DMS 273 treated with DMSO at 0.1 percent for 48 hours (cell line): ENCODE data around the gene LUZP2.

Source experiments
- DNase-seq: peaks from one replicate; lab custom pipeline; 2025; lab: John Stamatoyannopoulos, UW

The LUZP2 gene

GRCh38 chr11:24716403-24716802, 219.6 kb downstream of the LUZP2 start:
- no peak for DNase-seq

GRCh38 chr11:24723231-24723630, 226.4 kb downstream of the LUZP2 start:
- no peak for DNase-seq

DNA sequence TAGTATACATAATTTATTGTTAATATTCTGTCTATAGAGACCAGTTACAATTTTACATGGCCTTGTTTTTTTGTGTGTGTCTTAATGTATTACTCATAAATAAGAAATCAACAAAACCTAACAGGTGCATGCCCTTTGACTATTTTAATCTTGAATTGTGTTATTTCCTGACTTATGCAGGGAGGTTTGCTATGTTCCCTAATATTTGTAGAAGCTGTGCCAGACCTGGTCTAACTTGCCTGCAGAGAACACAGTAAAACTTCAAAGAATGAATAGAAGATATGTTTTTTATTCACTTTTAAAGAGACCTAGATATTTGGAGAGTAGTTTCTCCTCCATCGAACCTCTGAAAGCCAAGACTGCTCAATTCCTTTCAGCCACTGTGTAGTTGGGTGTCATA, 234.7 kb downstream of the LUZP2 start:
- DNase-seq, result no peak

GRCh38 chr11:24734742-24735237, 237.9 kb downstream of the LUZP2 start:
- no peak for DNase-seq

DNA sequence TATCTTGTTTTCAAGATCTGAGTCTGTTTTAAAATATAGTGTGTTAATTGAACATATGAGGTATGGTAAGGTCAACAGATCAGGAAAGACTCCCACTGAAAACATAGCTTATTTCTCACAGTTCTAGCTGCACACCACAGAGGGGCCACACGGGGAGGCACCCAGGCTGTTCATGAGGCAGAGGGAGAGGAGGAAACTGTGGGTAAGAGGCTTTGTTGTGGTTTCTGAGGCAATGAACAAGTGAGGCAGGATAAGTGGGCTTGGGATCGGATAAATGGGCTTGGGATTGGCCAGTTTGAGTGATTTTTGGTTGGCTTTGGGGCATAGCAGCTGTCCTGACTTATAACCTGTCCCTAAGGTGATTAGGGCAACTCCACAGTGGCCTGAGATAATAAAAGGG, 242.1 kb downstream of the LUZP2 start:
- DNase-seq, result no peak

DNA sequence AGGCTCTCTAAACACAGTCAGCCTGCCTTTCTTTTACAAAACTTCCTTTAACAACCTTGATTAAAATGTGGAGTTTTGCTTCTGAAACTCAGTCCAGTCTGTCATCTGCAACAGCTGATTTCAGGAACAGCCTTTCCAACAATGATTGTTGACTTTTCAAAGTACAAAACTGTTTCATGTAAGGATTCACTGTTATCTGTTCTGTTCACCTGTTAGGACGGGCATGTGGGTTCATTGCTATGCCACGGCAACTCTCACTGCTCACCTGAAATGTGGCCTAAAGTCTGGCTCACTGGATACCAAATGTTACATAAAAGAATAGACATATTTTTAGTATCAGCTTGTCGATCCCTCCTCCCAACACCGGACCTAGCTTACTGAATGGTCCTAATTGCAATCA, 242.8 kb downstream of the LUZP2 start:
- no peak for DNase-seq

GRCh38 chr11:24747275-24748251, 250.7 kb downstream of the LUZP2 start:
- DNase-seq, result no peak

GRCh38 chr11:24748261-24748660, 251.4 kb downstream of the LUZP2 start:
- DNase-seq, result no peak

DNA sequence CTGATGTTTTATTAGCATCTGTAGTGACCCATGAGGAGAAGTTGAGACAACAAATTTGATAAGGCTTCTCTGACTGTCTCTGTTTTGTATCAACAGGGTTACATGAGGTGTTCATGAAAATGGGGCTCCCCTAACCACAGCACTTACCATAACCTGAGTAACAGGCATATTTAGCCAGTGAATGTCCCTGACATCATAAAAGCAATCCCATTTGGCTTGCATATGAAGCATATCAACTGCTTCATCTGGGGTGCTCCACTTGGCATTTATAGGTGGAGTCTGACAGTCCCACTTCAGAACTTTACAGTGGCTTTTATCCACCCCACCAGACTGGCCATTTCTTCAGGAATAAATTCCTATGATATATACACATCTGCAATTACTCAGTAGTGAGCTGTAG, 257.6 kb downstream of the LUZP2 start:
- DNase-seq, result no peak

DNA sequence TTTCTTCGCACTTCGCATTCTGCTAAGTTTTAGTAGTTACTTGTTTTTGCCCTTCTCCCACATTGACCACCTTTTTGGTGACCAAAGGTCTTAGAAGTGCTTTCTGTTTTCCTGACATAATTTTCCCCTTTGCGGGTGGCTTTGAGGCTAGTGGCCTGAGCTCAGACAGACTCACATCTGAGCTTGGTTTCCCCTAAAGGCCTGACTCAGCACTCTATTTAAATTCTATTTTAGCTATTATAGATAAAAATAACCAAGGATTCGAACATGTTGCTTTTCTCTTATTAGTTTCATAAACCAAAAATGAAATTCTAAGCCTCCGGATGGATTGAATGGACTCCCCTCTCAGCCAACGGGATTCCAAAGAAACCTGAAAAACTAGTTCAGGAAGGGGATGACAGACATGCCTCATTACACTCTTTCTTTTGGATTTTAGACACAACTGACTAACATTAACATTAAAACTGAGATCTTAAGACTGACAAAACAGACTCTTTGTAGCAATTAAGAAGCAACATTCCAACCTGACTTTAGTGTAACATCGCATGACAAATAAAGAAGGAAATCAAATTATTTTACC, 258.5 kb downstream of the LUZP2 start:
- DNase-seq, result no peak

- DNase-seq, result no peak
Observed at GRCh38 chr11:24759742-24760141, 262.9 kb downstream of the LUZP2 start.

DNA sequence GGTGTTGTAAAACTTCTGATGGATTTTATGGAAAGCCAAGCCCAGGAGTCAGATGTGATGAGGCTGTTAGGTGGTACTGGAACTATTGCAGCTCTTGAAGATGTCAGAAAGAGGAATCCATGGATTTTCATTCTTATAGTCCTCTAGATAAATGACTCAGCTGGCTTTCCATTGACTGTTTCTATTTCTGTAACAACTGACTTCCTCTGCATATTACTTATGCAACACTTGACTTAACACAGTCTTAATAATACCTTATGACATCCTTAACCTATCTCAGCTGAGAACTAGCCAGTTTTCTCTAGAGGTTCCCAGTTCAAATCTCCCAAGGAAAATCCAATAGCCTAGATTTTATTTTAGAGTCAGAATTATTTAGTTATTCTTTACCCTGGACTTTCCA, 263.8 kb downstream of the LUZP2 start:
- no peak for DNase-seq

DNA sequence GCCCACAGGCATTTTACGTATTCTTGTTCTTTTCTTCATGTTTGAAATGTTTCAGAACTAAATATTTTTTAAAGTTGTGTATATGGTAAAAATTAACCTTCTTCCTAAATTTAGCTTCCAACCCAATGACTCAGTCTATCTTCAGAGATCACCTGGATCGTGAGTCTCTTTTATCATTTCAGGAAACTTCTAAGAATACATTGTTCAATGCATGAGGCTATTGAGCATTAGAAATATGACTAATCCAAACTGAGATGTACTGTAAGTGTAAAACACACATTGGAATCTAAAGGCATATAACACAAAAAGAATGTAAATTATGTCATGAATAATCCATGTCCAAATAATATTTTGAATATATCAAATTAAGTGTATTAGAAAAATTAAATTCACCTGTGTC, 265.2 kb downstream of the LUZP2 start:
- no peak for DNase-seq

DNA sequence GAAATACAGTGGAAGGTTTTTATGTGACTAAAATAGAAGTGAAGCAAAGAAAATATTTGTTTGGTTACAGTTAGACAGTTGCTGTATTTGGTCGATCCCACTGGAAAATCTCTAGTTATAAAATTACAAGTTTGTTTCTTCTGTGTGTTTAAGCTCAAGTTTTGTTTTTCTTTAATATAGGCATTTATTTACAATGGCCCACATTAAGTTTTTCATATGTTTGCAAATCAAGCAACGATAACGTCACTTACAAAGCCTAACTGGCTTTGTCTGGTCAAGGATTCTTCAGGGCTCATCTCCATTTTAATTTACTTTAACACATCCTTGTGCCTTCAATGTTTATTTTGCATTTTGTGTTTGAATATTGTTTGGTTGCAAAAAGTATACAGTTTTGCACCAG, 270.6 kb downstream of the LUZP2 start:
- DNase-seq, result no peak

DNA sequence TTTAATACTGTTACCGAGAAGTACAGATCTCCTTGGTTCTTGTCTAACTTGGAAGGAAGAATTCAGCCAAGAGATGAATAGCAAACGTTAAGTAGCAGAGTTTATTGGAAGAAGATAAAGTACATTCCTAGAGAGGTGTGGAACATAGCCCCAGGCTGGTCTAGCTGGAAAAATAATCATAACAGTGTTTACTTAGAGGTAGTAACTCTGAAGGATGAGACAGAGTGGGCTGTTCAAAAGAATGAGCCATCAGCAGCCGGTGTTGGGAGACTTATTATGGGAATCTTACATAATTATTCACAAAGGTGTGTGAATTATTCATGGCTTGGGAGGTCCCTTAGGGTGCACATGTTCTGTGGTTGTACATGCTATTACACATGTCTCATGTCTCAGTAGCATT, 276.5 kb downstream of the LUZP2 start:
- no peak for DNase-seq

- no peak for DNase-seq
Observed at GRCh38 chr11:24779791-24780190, 282.9 kb downstream of the LUZP2 start.

DNA sequence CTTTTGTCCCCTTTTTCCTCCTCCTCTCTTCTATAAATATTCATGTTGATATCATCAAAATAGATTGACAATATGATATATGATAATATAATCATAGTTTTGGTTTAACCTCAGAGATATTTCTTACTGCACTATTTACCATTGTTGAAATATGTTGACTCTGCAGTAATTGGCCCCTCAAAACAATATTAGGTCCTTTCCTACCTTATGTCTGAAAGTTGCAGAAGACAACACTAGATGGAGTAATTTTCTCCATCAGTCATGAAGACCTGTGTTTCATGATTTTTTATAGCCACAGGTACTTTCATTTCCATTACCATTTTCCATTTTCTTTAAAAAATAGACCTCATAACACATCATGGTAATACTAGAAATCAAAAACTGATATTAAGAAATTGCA, 284.4 kb downstream of the LUZP2 start:
- DNase-seq, result no peak

GRCh38 chr11:24793479-24793878, 296.6 kb downstream of the LUZP2 start:
- no peak for DNase-seq

DNA sequence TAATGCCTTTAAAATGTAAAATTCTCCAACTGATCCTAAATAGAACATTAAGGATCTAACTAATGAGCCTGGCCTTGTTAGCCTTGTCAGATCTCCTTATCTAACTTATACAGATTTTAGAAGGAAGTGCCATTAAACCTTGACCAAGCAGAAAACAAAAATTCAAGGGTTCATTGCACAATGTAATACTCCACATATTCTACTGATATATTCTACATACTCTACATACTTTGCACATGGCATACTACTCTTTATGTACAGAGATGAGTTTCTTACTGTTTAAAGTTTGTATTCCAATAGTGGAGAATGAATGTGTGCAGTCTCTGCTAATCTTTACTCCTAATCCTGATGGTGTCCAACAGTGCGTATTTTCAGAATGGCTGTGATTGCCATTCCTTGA, 297.2 kb downstream of the LUZP2 start:
- no peak for DNase-seq

DNA sequence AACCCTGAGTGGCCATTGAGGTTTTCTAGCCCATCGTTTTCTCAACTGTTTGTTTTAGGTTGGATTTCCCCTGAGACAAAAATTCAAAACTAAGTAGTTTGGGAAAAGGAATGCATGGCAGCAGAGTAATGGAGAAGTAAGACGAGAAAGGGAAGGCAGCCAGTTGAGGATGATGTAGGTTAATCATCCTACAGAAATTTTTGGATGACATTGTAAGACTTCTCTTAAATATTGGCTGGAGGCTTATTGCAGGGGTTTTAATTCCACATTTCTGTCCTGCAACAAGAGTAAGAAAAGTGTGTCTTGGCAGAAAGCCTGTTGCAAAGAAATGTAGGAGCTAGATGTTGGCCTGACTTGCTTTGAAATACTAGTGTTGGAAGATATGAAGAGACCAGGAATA, 308.8 kb downstream of the LUZP2 start:
- no peak for DNase-seq

- DNase-seq, result no peak
Observed at GRCh38 chr11:24808173-24808572, 311.3 kb downstream of the LUZP2 start.

DNA sequence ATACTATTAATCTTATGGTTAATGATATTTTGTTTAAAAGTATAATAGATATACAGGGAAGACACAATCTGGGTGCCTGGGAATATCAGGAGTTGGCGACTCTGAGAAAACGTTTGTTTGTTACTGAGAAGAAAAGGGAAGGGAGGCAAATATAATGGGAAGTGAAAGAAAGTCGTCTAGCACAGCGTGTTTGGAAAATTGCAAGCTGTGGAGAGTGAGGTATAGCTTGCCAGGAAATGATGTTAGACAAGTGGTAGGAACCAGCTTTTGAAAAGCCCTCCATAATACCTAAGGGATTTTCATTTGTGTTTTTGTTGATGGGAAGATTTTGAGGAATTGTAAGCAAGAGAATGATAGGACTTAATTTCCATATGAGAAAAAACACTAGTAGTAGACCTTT, 322.2 kb downstream of the LUZP2 start:
- DNase-seq, result no peak

DNA sequence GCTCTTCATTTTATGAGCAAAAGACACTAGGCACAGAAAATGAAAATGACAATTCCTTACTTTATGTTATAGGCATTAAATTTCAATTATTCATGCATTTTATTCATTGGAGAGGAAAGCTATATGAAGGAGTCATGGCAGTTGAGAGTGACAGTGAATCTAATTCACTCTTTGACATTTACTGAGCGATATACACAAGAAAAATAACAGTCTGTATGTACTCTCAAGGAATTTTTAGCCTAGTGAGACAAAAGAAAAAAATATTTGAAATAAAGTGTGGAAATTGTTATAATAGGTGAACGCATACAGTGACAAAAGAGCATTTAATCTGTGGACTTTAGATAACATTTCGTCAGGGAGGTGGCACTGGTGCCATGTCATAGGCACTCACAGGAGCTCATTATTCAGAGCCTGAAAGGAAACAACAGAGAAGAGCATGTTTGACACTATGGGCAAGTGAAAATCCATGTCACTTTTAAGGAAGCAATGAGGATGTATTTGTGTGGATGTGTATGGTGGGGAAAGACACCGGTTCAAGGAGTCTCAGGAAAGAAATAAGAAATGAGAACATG, 323.1 kb downstream of the LUZP2 start:
- no peak for DNase-seq
